GM12878 (cell line): ENCODE results near the gene DTX4. TPM values are rescaled to one million over a fixed set of nuclear protein-coding genes. Genes with fewer than 3 reads are reported as not detected.

Source experiments
- ATAC-seq: fragments of 200-7000 bp; cut with Tn5 transposase; 3 replicates; pipeline ENCODE4 v1.9.1; 2020; ENCODE audit warnings: mild to moderate bottlenecking, moderate library complexity
- BruUV-seq: library from RNA; stranded (reverse); fragments of 400-500 nt; replicated peaks from 2 replicates; lab custom pipeline; 2021; lab: Mats Ljungman, UMichigan
- CTCF ChIA-PET: fragments of 300-600 bp; sonication (Branson Sonifier 250); formaldehyde crosslinking; extraction: SDS; loops from one replicate; lab custom pipeline; 2021; ENCODE audit warnings: inconsistent platforms; lab: Yijun Ruan, JAX
- POLR2A ChIA-PET: fragments of 350-600 bp; formaldehyde crosslinking; extraction: SDS; loops from one replicate; lab custom pipeline; 2021; ENCODE audit warnings: inconsistent platforms; lab: Charles Lee
- RAD21 ChIA-PET: fragments of 300-600 bp; sonication (Branson Sonifier 250); formaldehyde crosslinking; loops from one replicate; lab custom pipeline; 2023; ENCODE audit warnings: antibody characterized with exemption; ENCODE audit not compliant: unreplicated experiment; lab: Charles Lee
- SMC1A ChIA-PET: fragments of 300-600 bp; sonication (Branson Sonifier 250); formaldehyde crosslinking; loops from one replicate; lab custom pipeline; 2023; ENCODE audit not compliant: unreplicated experiment, uncharacterized antibody; lab: Charles Lee
- DNase-seq: peaks from one replicate; pipeline ENCODE4 v3.0.0-alpha.2; 2011; ENCODE audit warnings: low read depth, low spot score
- FAIRE-seq: peaks from 3 replicates; lab custom pipeline; 2011; peaks lifted over from hg19 to GRCh38; lab: Jason Lieb, UNC
- H2AFZ ChIP-seq: 2 replicates; pipeline ENCODE4 v1.6.0; 2011; ENCODE audit warnings: low read depth, low read length, control low read depth; ENCODE audit not compliant: control insufficient read depth
- H3K27ac ChIP-seq: 2 replicates; pipeline ENCODE4 v1.5.1; 2011; ENCODE audit warnings: control low read depth; ENCODE audit not compliant: control insufficient read depth, insufficient read depth
- H3K27me3 ChIP-seq, 2 experiments: replicated peaks in 1 of 2; 2 replicates each; pipeline versions ENCODE4 v1.6.0 to v1.6.1; 2011; ENCODE audit warnings: low read length in 1 of 2; ENCODE audit not compliant: control insufficient read depth in 2 of 2, insufficient read depth in 2 of 2
- H3K36me3 ChIP-seq, 2 experiments: 2 replicates each; pipeline ENCODE4 v1.5.1; 2011; ENCODE audit warnings: low read length in 1 of 2; ENCODE audit not compliant: control insufficient read depth in 2 of 2, insufficient read depth in 2 of 2
- H3K4me1 ChIP-seq: 2 replicates; pipeline ENCODE4 v1.6.1; 2011; ENCODE audit warnings: mild to moderate bottlenecking, low read length, moderate library complexity, mixed read lengths; ENCODE audit not compliant: control insufficient read depth, insufficient read depth
- H3K4me2 ChIP-seq: 2 replicates; pipeline ENCODE4 v1.6.0; 2011; ENCODE audit warnings: control low read depth; ENCODE audit not compliant: control insufficient read depth, insufficient read depth
- H3K4me3 ChIP-seq: fragments of 200-600 bp; sonication (generic); 2 replicates; pipeline ENCODE4 v1.5.1; 2016
- H3K79me2 ChIP-seq: 2 replicates; pipeline ENCODE4 v1.6.0; 2011; ENCODE audit warnings: low read length; ENCODE audit not compliant: control insufficient read depth, insufficient read depth
- H3K9ac ChIP-seq: 2 replicates; pipeline ENCODE4 v1.8.0; 2011; ENCODE audit warnings: low read length, control low read depth, mixed read lengths; ENCODE audit not compliant: control insufficient read depth, insufficient read depth
- H3K9me3 ChIP-seq: replicated peaks from 3 replicates; pipeline ENCODE4 v1.5.1; 2011; ENCODE audit warnings: mild to moderate bottlenecking, low read length; ENCODE audit not compliant: control insufficient read depth, insufficient read depth
- H4K20me1 ChIP-seq: 2 replicates; pipeline ENCODE4 v1.6.0; 2011; ENCODE audit not compliant: control insufficient read depth, insufficient read depth
- ESRRA ChIP-seq: IDR thresholded peaks from 2 replicates; pipeline ENCODE4 v1.6.1; 2012; ENCODE audit warnings: mild to moderate bottlenecking, low read length, improper control_type of control experiment
- FOS ChIP-seq: IDR thresholded peaks from 3 replicates; pipeline ENCODE4 v1.6.1; 2011; ENCODE audit warnings: borderline replicate concordance; ENCODE audit not compliant: insufficient read length; ENCODE audit errors: extremely low read depth
- HDAC2 ChIP-seq: fragments of 200-600 bp; sonication (generic); IDR thresholded peaks from 2 replicates; pipeline ENCODE4 v1.6.1; 2017
- IRF4 ChIP-seq: IDR thresholded peaks from 2 replicates; pipeline ENCODE4 v1.6.1; 2011; ENCODE audit warnings: low read depth, low read length
- MYC ChIP-seq: IDR thresholded peaks from 2 replicates; pipeline ENCODE4 v1.6.1; 2011; ENCODE audit warnings: mild to moderate bottlenecking, low read length, moderate library complexity, inconsistent platforms; ENCODE audit not compliant: insufficient read depth, insufficient replicate concordance, insufficient read length, severe bottlenecking
- POU2F2 ChIP-seq: IDR thresholded peaks from 3 replicates; pipeline ENCODE4 v1.6.1; 2011; ENCODE audit warnings: low read depth, mild to moderate bottlenecking, low read length, borderline replicate concordance
- RAD51 ChIP-seq: fragments of 450-650 bp; IDR thresholded peaks from 2 replicates; pipeline ENCODE4 v1.6.1; 2016; ENCODE audit warnings: moderate library complexity, mild to moderate bottlenecking, inconsistent platforms
- RB1 ChIP-seq: fragments of 450-650 bp; formaldehyde crosslinking; IDR thresholded peaks from 2 replicates; pipeline ENCODE4 v1.6.1; 2017; ENCODE audit warnings: mild to moderate bottlenecking, borderline replicate concordance
- RBBP5 ChIP-seq: fragments of 200-600 bp; sonication (generic); conservative IDR thresholded peaks from 2 replicates; pipeline ENCODE4 v1.6.1; 2016
- SMC3 ChIP-seq: IDR thresholded peaks from 2 replicates; pipeline ENCODE4 v1.6.1; 2011; ENCODE audit warnings: low read length, improper control_type of control experiment, borderline replicate concordance
- WGBS: methylation state at CpG from one replicate; pipeline ENCODE4 v1.1.6; 2016; ENCODE audit warnings: low lambda C conversion rate; ENCODE audit not compliant: insufficient replicate concordance, insufficient coverage; ENCODE audit errors: missing lambda C conversion rate; 5-methylcytosine and 5-hydroxymethylcytosine counted together
- in situ Hi-C: fragments of 300-500 bp; cut with MboI; formaldehyde crosslinking; loops from 9 replicates; pipeline ENCODE4 v1.14.3; 2018; ENCODE audit warnings: mixed read lengths
- intact Hi-C: fragments of 100-400 bp; cut with micrococcal nuclease; formaldehyde crosslinking; loops from one replicate; pipeline ENCODE4 v1.14.2; 2022; ENCODE audit not compliant: unreplicated experiment
- polyA plus RNA-seq, 11 experiments: library from polyadenylated mRNA; depleted of rRNA in 4 of 11; unstranded in 6 of 11; stranded (reverse) in 5 of 11; fragments of >200 nt; fragmentation: Nextera tagmentation in 4 of 11; fragmentation: Illumina TruSeq in 1 of 11; extraction: Ambion mirVana in 4 of 11; extraction: Trizol in 1 of 11; gene quantifications; 1 replicate in 1 of 11; 2 replicates in 10 of 11; pipeline versions ENCODE4 v1.2.1 to v1.2.3, GENCODE V29; 2011 to 2016; ENCODE audit warnings: inconsistent platforms in 2 of 11, missing spikeins in 2 of 11, low read depth in 1 of 11
- total RNA-seq, 4 experiments: library from RNA; depleted of rRNA in 3 of 4; stranded (reverse); fragments of >200 nt in 3 of 4; fragmentation: Illumina TruSeq in 1 of 4; extraction: Trizol in 1 of 4; gene quantifications; 2 replicates each; pipeline versions ENCODE4 v1.2.1 to v1.2.3, GENCODE V29; 2013 to 2021
- TF ChIP-seq, protein P1 (sequence below): IDR thresholded peaks from 2 replicates; pipeline ENCODE4 v1.6.1; 2012; ENCODE audit warnings: low read depth, low read length, improper control_type of control experiment
- TF ChIP-seq, protein P2 (sequence below): fragments of 450-650 bp; IDR thresholded peaks from 2 replicates; pipeline ENCODE4 v1.6.1; 2017; ENCODE audit warnings: low read depth, mild to moderate bottlenecking, moderate library complexity
- TF ChIP-seq, protein P3 (sequence below): fragments of 450-650 bp; IDR thresholded peaks from 2 replicates; pipeline ENCODE4 v1.6.1; 2016; ENCODE audit warnings: mild to moderate bottlenecking
- TF ChIP-seq, protein P4 (sequence below): fragments of 450-650 bp; IDR thresholded peaks from 2 replicates; pipeline ENCODE4 v1.6.1; 2017; ENCODE audit warnings: borderline replicate concordance

Gene DTX4
- total and polyA plus RNA-seq, 10 of the 15 experiments (the other 5 are each of a cell fraction or from before 2014, with no cell fraction given) = 3.8 to 25.8 (median 10.5) TPM

DNA sequence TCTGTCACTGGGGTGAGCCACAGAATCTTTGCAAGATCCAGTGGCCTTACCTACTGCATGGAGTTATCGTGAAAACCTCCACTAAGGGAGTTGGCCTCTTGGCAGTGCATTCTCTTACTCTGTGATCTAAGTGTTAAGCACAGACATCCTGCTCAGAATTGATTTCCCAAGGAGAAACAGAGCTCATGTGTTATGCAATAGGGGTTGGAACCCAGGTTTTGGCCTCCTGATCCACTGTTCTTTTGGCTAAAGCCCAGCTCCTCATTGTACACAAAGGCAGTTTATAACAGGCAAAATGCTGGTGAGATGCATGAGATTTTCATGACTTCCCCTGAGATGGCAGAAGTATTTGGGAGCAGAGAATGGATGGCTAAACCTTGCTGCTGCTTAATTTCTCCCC, 11.8 kb downstream of the DTX4 start:
- Histone ChIP-seq H3K27me3 (no peaks in the 10 kb centered on the region), H3K79me2 (peaks cover 17% of the 10 kb centered on the region), H3K9ac (no peak overlapping the region), H3K36me3 (peaks cover 14 to 20% of the 10 kb centered on the region in 2 experiments; a peak in 3 of 4 replicates), H2AFZ (no peak overlapping the region), H3K4me3 (no peak overlapping the region), H3K4me2 (no peak overlapping the region), H3K27ac (no peak overlapping the region), H3K9me3 (peaks cover 8% of the 10 kb centered on the region; the same call in 2 of the 3 replicates), H3K4me1 (peaks cover 5% of the 10 kb centered on the region; the same call in 1 of the 2 replicates), H4K20me1 (no peaks in the 10 kb centered on the region)
- TF ChIP-seq RAD51 (no peak), ESRRA (no peak), RB1 (no peak), POU2F2 (no peak), MYC (no peak), IRF4 (no peak), RBBP5 (no peak), HDAC2 (no peak), SMC3 (no peak), FOS (no peak)
- TF ChIP-seq, protein P1, sequence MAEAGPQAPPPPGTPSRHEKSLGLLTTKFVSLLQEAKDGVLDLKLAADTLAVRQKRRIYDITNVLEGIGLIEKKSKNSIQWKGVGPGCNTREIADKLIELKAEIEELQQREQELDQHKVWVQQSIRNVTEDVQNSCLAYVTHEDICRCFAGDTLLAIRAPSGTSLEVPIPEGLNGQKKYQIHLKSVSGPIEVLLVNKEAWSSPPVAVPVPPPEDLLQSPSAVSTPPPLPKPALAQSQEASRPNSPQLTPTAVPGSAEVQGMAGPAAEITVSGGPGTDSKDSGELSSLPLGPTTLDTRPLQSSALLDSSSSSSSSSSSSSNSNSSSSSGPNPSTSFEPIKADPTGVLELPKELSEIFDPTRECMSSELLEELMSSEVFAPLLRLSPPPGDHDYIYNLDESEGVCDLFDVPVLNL = no peak
- TF ChIP-seq, protein P2, sequence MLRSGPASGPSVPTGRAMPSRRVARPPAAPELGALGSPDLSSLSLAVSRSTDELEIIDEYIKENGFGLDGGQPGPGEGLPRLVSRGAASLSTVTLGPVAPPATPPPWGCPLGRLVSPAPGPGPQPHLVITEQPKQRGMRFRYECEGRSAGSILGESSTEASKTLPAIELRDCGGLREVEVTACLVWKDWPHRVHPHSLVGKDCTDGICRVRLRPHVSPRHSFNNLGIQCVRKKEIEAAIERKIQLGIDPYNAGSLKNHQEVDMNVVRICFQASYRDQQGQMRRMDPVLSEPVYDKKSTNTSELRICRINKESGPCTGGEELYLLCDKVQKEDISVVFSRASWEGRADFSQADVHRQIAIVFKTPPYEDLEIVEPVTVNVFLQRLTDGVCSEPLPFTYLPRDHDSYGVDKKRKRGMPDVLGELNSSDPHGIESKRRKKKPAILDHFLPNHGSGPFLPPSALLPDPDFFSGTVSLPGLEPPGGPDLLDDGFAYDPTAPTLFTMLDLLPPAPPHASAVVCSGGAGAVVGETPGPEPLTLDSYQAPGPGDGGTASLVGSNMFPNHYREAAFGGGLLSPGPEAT = no peak
- TF ChIP-seq, protein P3, sequence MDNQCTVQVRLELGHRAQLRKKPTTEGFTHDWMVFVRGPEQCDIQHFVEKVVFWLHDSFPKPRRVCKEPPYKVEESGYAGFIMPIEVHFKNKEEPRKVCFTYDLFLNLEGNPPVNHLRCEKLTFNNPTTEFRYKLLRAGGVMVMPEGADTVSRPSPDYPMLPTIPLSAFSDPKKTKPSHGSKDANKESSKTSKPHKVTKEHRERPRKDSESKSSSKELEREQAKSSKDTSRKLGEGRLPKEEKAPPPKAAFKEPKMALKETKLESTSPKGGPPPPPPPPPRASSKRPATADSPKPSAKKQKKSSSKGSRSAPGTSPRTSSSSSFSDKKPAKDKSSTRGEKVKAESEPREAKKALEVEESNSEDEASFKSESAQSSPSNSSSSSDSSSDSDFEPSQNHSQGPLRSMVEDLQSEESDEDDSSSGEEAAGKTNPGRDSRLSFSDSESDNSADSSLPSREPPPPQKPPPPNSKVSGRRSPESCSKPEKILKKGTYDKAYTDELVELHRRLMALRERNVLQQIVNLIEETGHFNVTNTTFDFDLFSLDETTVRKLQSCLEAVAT = no peak
- TF ChIP-seq, protein P4, sequence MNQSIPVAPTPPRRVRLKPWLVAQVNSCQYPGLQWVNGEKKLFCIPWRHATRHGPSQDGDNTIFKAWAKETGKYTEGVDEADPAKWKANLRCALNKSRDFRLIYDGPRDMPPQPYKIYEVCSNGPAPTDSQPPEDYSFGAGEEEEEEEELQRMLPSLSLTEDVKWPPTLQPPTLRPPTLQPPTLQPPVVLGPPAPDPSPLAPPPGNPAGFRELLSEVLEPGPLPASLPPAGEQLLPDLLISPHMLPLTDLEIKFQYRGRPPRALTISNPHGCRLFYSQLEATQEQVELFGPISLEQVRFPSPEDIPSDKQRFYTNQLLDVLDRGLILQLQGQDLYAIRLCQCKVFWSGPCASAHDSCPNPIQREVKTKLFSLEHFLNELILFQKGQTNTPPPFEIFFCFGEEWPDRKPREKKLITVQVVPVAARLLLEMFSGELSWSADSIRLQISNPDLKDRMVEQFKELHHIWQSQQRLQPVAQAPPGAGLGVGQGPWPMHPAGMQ = no peak
- no TSS peak for BruUV-seq
- FAIRE-seq (no peak), DNase-seq (no peak), ATAC-seq (no peak)
- RAD21 ChIA-PET = interaction anchor here (0.7 to 3.5 kb wide), 3 partner anchors 10 to 18 kb away, joined by 3 to 21 read pairs (median 4); no protein-coding TSS in a partner anchor
- in situ Hi-C loops (loop anchor here (25.0 kb wide), 1 partner anchor 1579 kb away; the partner anchor contains the start of gene MS4A15), intact Hi-C loops (no loop called here)
- CTCF ChIA-PET = interaction anchor here (0.9 to 33.5 kb wide), 6 partner anchors 4 to 432 kb away, joined by 3 to 1180 read pairs (median 4); partner anchors contain the start of genes DTX4, MPEG1 and OSBP
- SMC1A ChIA-PET = interaction anchor here (6.6 to 14.9 kb wide), 2 partner anchors 10 to 17 kb away, joined by 123 to 155 read pairs; partner anchors contain the start of gene DTX4
- 94% methylated on average over 1 of the region's 1 CpG for WGBS
- POLR2A ChIA-PET = interaction anchor here (2.0 to 2.4 kb wide), 2 partner anchors 10 to 15 kb away, joined by 5 to 9 read pairs; no protein-coding TSS in a partner anchor
